GM21717 (cell line): ENCODE data around the gene SLC35B1.

Source experiments
- ATAC-seq: cut with Tn5 transposase; IDR thresholded peaks from one replicate; pipeline ENCODE4 v1.9.1; 2021; ENCODE audit warnings: mild to moderate bottlenecking, moderate library complexity; ENCODE audit not compliant: unreplicated experiment

Gene SLC35B1

GRCh38 chr17:49707608-49708514, at the start of gene SLC35B1:
SLC35B1 (minus strand) TSS chr17:49707964; CDS start chr17:49707833, 131 bp downstream.
- peak; percentile 82 for ATAC-seq

- no peak for ATAC-seq
Observed at GRCh38 chr17:49757151-49757777, 49.5 kb upstream of the SLC35B1 start.

- no peak for ATAC-seq
Observed at GRCh38 chr17:49756323-49757150, 48.8 kb upstream of the SLC35B1 start.

DNA sequence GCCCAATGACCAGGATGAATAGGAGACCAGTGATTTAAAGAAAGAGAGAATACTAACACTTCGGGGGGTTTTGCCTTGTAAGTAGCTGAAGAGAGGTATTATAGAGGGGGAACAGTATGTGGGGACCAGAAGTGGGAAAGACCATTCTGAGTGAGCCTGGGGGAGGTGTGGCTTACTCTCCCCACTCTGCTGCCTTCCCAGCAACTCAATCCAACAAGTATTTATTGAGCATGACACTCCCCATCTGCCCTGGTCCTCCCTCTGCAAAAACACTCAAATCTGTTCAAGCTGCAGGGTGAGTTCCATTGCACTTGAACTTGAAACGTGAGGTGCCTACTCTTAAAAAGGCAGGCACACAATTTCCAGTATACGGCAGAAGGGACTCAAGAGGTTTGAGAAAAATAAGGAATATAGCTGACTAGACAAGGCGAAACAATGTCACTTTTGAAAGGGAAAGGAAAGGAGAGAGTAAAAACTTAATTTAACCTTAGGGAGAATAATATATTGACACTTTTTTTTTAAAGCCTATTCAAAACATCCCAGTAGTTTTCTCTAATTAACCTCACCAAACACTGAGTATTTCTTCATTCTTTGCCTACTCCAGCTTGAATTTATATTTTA, 48.0 kb upstream of the SLC35B1 start:
- no peak for ATAC-seq

DNA sequence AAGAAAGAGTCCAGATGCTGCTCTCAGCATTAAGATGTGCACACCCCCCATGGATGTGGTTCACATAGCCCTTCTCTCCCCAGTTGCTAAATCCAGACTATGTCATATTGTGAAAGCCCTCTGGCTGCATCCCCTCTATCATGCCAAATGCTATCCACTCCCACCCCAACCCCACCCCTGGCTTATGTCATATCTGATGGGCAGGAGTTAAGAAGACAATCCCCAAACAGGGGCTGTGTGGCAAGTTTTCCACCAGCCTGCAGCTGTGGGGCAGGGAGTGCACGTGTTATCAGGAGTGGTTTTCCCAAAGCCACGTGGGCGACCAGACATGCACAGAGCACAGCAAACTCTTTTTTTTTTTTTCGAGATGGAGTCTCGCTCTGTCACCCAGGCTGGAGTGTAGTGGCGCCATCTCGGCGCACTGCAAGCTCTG, 46.2 kb upstream of the SLC35B1 start:
- no peak for ATAC-seq

DNA sequence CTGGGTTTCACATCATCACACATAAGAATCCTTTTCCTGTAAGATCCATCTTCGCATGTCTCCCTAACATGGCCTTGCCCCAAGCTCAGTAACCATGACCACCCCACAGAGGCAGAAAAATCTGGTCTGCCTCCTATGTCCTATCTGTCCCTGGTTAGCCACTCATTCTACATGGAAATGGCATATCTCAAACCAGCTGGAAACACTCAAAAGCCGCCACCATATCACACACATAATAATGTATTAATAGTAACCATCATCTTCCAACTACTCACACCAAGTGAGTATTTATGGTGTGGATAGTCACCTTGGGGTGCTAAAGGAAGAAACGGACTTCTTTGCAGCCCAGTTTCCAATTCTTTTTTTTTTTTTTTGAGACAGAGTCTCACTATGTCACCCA, 44.7 kb upstream of the SLC35B1 start:
- no peak for ATAC-seq

DNA sequence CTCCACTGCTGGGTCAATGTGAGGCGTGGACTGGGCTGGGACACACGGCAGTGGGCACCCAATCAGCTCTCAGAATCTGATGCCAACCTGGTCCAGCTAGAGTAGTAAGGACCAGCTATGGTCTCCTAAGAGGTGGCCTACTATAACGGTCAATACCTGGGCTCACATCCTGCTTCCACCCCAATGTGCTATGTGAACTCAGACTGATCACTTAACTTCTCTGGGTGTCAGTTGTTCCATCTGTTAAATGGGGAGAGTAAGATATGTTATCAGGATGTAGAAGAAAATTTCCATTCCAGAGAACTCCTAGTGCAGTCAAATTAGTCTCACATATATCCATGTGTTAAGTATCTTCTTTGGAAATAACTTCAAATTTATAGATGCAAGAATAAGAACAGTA, 42.0 kb upstream of the SLC35B1 start:
- no peak for ATAC-seq

- ATAC-seq, result peak; percentile 76
Observed at GRCh38 chr17:49748791-49749190, 41.0 kb upstream of the SLC35B1 start.

DNA sequence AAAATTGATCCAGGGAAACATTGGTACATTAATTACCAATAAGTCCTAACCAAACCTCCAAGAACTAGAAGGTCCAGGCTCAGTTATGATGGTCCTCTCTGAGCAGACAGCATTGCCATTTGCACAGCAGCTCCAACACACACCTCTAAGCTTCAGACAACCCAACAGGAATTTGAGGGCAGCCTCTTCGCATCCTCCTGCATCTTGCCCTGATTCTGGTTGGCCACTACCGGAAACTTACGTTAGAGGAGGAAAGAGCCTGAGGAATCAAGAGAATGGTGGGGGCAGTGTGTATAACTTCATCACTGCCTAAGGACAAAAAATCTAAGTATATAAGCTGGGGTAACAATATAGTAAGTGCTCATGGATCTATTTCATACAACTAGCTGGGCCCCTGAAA, 40.5 kb upstream of the SLC35B1 start:
- peak; percentile 2 for ATAC-seq

GRCh38 chr17:49747632-49748031, 39.9 kb upstream of the SLC35B1 start:
- ATAC-seq, result no peak

GRCh38 chr17:49746791-49747490, 39.2 kb upstream of the SLC35B1 start:
- ATAC-seq, result peak; percentile 50

DNA sequence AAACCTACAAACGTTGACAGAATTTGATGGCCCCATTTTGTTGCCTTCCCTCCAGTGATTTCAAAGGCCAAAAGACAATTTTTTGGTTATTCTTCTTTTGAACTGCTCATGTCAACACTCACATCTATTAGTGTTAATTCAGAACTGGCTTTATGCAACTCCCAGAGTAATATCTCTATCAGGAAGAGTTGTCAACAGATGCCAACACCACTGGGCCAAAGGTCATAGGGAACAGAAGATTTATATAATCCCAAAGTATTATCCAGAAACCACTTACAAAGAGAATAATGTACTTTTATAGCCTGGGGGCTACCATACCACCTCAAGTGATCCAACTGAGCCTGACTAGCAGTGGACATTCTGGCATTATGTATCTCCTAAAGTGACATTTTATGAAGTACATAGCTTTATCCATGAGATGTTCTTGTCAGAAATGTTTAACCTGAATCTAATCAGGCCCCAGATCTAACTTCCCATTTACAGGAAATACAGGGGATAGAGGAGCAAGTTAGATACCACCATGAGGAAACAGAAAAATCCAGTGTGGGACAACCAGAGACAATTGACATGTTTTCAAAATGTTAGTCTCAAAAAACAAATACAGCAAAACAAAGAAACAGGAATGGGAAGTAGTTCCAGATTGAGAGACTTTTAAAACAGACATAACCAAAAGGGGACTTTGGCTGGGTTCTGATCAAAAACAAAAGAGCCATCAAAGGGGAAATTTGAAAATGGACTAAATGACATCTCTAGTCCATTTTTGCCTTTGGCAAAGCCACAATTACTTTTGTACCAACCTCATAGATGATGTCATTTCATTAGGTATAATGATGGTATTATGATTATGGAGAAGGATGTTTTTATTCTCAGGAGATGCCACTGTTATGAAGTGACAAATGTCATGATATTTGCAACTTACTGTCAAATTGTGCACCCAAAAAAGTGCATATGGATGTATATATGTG, 37.7 kb upstream of the SLC35B1 start:
- ATAC-seq, result no peak

DNA sequence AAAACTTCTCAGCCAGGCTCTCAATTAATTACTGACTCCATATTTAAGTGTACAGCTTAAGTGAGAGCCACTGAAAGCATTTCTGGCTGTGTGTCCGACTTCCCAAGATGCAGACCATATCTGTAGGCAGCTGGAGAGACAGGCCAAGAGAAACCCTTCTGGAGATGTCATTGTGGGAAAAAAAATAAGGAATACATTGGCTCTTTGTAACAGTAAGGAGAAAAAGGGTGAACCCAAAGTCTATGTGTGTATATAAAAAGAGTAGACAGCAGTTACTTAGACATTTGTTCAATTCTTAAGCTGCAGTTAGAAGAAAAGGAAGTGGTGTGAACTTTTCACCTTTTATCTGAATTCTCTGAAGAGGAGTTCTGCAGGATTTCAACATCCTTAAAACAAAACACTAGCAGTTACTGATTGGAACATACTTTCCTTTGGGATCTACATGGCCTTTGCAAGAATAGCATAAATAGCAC, 34.4 kb upstream of the SLC35B1 start:
- no peak for ATAC-seq

DNA sequence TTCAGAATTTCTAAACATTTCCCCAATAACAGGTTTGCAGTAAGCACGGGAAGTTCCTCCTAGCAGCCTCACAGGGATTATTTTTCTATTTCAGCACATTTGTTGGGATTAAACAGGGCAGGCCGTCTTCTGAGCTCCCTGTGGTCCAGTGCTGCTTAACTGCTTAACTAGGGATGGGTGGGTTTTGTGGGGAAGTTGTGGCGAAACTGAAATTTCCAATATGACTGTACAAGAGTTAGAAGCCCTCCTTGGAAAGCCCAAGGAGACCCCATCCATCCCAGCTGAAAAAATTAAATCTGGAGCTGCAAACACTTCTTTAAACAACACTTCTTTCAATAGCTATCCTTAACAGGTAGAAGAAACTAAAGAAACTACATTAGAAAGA, 33.9 kb upstream of the SLC35B1 start:
- ATAC-seq, result no peak

DNA sequence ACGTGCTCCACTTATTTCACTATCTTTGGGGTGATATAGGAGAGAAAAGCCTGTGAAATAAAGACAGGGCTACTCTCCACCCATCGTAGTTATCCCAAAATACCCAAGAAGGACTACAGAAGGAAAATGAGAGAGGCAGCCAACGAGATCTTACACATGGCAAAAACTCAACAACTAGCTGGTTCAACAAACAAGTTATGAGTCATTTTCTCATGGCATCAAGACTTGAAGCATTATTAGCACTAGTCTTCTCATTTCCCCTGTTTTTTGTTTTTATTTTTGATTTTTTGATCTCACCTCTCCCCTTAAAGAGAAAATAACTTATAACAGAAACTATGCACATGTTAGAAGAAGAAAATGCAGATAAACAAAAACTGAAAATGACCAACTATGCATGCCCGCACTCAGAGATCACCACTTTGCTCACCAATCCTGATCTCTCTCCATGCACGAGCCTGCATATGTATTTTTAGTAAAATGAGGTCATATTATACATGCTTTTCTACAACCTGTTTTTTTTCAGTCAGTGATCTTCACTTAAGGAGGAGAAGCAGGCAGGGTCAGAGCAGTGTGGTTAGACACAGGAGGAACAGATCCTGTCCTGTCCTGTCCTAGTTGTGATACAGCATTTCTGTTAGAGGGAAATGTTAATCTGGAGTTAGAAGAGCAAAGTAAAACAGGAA, 33.4 kb upstream of the SLC35B1 start:
- no peak for ATAC-seq

DNA sequence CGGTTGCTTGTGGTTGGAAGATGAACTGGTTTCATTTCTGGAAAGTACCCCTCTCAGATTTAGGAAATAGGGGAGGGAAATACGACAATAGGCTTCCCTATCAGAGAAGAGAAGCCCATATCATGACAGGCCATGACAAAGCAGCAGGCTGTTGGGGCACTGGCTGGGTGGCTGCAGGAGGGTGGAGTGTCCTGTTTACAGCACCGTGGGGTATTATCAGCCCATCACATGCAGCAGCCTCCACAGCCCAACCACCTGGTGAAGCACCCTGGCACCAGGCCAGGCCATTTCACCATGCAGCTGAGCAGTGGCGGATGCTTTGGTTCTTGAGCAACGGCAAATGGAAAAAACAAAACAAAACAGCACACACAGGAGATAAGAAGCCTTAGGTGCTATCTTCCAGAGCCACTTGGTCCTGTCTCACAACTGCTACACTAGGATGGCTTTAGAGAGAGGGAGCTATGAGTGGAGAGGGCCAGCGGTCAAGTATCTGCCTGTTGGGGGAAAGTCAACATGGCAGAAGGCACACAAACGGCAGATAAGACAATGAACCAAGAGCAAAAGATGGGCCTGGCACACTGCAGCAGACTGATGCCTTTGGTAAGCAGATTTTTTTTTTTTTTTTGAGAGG, 32.0 kb upstream of the SLC35B1 start:
- no peak for ATAC-seq

- no peak for ATAC-seq
Observed at GRCh38 chr17:49738456-49739163, 30.8 kb upstream of the SLC35B1 start.
